ENCODE data around the gene GTPBP8. TPM values are rescaled to one million over a fixed set of nuclear protein-coding genes. Genes with fewer than 3 reads are reported as not detected.
A peak's percentile ranks its signal among the peaks of the same experiment; 100 is the strongest.

The GTPBP8 gene
- total RNA-seq, 1 experiment from 2014 or later = 29.8 TPM

- H2BK120ac ChIP-seq (ENCODE audit: low read depth, low read length, poor library complexity, severe bottlenecking) = no peak overlapping the region
- H2BK15ac ChIP-seq (ENCODE audit: low read depth, low read length) = no peak overlapping the region
- H4K8ac ChIP-seq (replicated peaks; ENCODE audit: insufficient read length, low read depth, low read length) = no peak overlapping the region
- H3K36me3 Mint-ChIP-seq (ENCODE audit: insufficient read depth in 1 of 3, low read depth in 3 of 3) = peaks cover 14 to 22% (median 18%) of the 10 kb centered on the region in 3 experiments
- H3K79me2 ChIP-seq (ENCODE audit: insufficient read depth, low read length) = no peaks in the 10 kb centered on the region
- no peak overlapping the region for H2BK20ac ChIP-seq (ENCODE audit: low read depth, low read length, poor library complexity, severe bottlenecking)
- no CpG with 5 or more reads among the region's 2 CpGs for WGBS (ENCODE audit: extremely low coverage, insufficient read length, low lambda C conversion rate)
- TF ChIP-seq CTCF (conservative IDR thresholded peaks at IDR 0.05) = no peak
- H3K14ac ChIP-seq (ENCODE audit: insufficient read depth, low read length) = no peak overlapping the region
- H3K79me1 ChIP-seq (ENCODE audit: insufficient read depth, low read depth, low read length, poor library complexity, severe bottlenecking) = no peaks in the 10 kb centered on the region
- H3T11ph ChIP-seq (ENCODE audit: low read length) = no peak overlapping the region
- peaks cover 5% of the 10 kb centered on the region; the same call in 1 of the 2 replicates for H3K27me3 Mint-ChIP-seq (ENCODE audit: low read depth)
- no peak overlapping the region for H2AK5ac ChIP-seq (ENCODE audit: insufficient read length, low read length)
- no peak overlapping the region for H3K4me3 Mint-ChIP-seq
- no peak overlapping the region for H4K5ac ChIP-seq (ENCODE audit: insufficient read length, low read depth, low read length)
- no peak overlapping the region for H2BK5ac ChIP-seq (ENCODE audit: insufficient read length, low read length)
- H3K4ac ChIP-seq (ENCODE audit: low read depth, low read length) = no peak overlapping the region
- no peaks in the 10 kb centered on the region for H3K27me3 ChIP-seq (ENCODE audit: insufficient read depth, low read length)
- H3K9me3 ChIP-seq (ENCODE audit: control insufficient read depth, low read depth, low read length) = no peaks in the 10 kb centered on the region
- peaks cover 26 to 28% of the 10 kb centered on the region in 2 experiments for H3K9me3 Mint-ChIP-seq
- no peak overlapping the region for H3K4me2 ChIP-seq (ENCODE audit: insufficient read depth, insufficient read length, low read length)
- H3K9ac ChIP-seq (ENCODE audit: extremely low read depth, insufficient read length, low read length) = no peak overlapping the region
- no peak for DNase-seq
- no peak overlapping the region for H2BK12ac ChIP-seq (ENCODE audit: insufficient read length, low read depth, low read length)
- H3K23ac ChIP-seq (ENCODE audit: insufficient read length, low read depth, low read length) = no peak overlapping the region
- H4K20me1 ChIP-seq (ENCODE audit: control insufficient read depth, insufficient read depth, insufficient read length) = no peaks in the 10 kb centered on the region
- H3K4me1 Mint-ChIP-seq = no peaks in the 10 kb centered on the region
- no peak overlapping the region for H3K27ac ChIP-seq (ENCODE audit: insufficient read length, low read depth, low read length)
- no peaks in the 10 kb centered on the region for H3K23me2 ChIP-seq (ENCODE audit: insufficient read length, low read depth, low read length, poor library complexity, severe bottlenecking)
- peak overlapping the region in 1 of 3 experiments; percentile 9; a peak in 1 of 7 replicates for H3K27ac Mint-ChIP-seq
- no peak overlapping the region for H4K91ac ChIP-seq (ENCODE audit: insufficient read length, low read depth, low read length)
- H3K56ac ChIP-seq (ENCODE audit: insufficient read length, low read depth, low read length) = no peak overlapping the region
- no peak overlapping the region for H3K18ac ChIP-seq (ENCODE audit: insufficient read length, low read depth, low read length)
- no peak overlapping the region for H2AFZ ChIP-seq (ENCODE audit: low read length)
- H3K4me1 ChIP-seq (ENCODE audit: insufficient read depth, low read length) = no peaks in the 10 kb centered on the region
These were observed 24.2 kb upstream of the GTPBP8 start for GRCh38 chr3:112966633-112967032.

All from H9 (cell line).